Measurements from ENCODE around the gene IFT25.
A peak's percentile ranks its signal among the peaks of the same experiment; 100 is the strongest.

The IFT25 gene

GRCh38 chr1:53964109-53964508 lies 18.6 kb upstream of the IFT25 start:
- Histone ChIP-seq H3K36me3 (ENCODE audit: control insufficient read depth in 1 of 2, insufficient read depth in 2 of 2, low read length in 2 of 2) (peaks cover 16 to 42% of the 10 kb centered on the region in 2 experiments), H4K12ac (ENCODE audit: low read depth, low read length) (no peak overlapping the region)

GRCh38 chr1:53963460-53963859 lies 18.0 kb upstream of the IFT25 start:
- no peaks in the 10 kb centered on the region for H3K79me1 ChIP-seq (ENCODE audit: low read length)
- no peak overlapping the region for H4K12ac ChIP-seq (ENCODE audit: low read depth, low read length)
- H3K4me2 ChIP-seq (ENCODE audit: low read length): no peak overlapping the region
- no peaks in the 10 kb centered on the region for H3K27me3 ChIP-seq (ENCODE audit: insufficient read depth, low read length)
- DNase-seq: no peak
- no peak overlapping the region for H3K4ac ChIP-seq (ENCODE audit: low read depth, low read length)
- H2BK5ac ChIP-seq (ENCODE audit: low read depth, low read length, poor library complexity): no peak overlapping the region
- H4K91ac ChIP-seq (ENCODE audit: low read depth, low read length): no peak overlapping the region
- no peak overlapping the region for H2AK5ac ChIP-seq (ENCODE audit: low read length)
- no peak overlapping the region for H3K27ac ChIP-seq (ENCODE audit: low read depth, low read length)
- H2BK12ac ChIP-seq (ENCODE audit: low read length): no peak overlapping the region
- no peaks in the 10 kb centered on the region for H3K4me1 ChIP-seq (ENCODE audit: control insufficient read depth in 1 of 2, insufficient read depth in 2 of 2, low read length in 2 of 2)
- no peak overlapping the region for H3K9ac ChIP-seq (ENCODE audit: low read length)
- H3K18ac ChIP-seq (ENCODE audit: low read length): no peak overlapping the region
- H3K23ac ChIP-seq (ENCODE audit: low read length): no peak overlapping the region
- no peak overlapping the region for H2BK120ac ChIP-seq (ENCODE audit: insufficient read depth, low read length, poor library complexity)
- peaks cover 16 to 42% of the 10 kb centered on the region in 2 experiments for H3K36me3 ChIP-seq (ENCODE audit: control insufficient read depth in 1 of 2, insufficient read depth in 2 of 2, low read length in 2 of 2)
- no peak overlapping the region for H3K4me3 ChIP-seq (ENCODE audit: low read depth, low read length)
- H3K9me3 ChIP-seq (ENCODE audit: insufficient read depth, low read depth, low read length): no peaks in the 10 kb centered on the region
- H2AFZ ChIP-seq (ENCODE audit: insufficient read depth, low read length, poor library complexity): no peak overlapping the region
- 100% methylated on average over 2 of the region's 4 CpGs for WGBS (ENCODE audit: extremely low coverage, insufficient coverage, insufficient read length)
- H3K79me2 ChIP-seq (ENCODE audit: control insufficient read depth, insufficient read depth, low read length, poor library complexity): no peaks in the 10 kb centered on the region
- H4K8ac ChIP-seq (ENCODE audit: low read depth, low read length): no peak overlapping the region
- H3K14ac ChIP-seq (ENCODE audit: low read length): no peak overlapping the region

More at GRCh38 chr1:53964109-53964508, 18.6 kb upstream of the IFT25 start:
- no peak overlapping the region for H2BK5ac ChIP-seq (ENCODE audit: low read depth, low read length, poor library complexity)
- H3K27me3 ChIP-seq (ENCODE audit: insufficient read depth, low read length): no peaks in the 10 kb centered on the region
- no peak overlapping the region for H3K4ac ChIP-seq (ENCODE audit: low read depth, low read length)
- H3K4me2 ChIP-seq (ENCODE audit: low read length): no peak overlapping the region
- no peak overlapping the region for H2BK120ac ChIP-seq (ENCODE audit: insufficient read depth, low read length, poor library complexity)
- no peaks in the 10 kb centered on the region for H3K9me3 ChIP-seq (ENCODE audit: insufficient read depth, low read depth, low read length)
- no peak overlapping the region for H3K18ac ChIP-seq (ENCODE audit: low read length)
- no peaks in the 10 kb centered on the region for H3K79me2 ChIP-seq (ENCODE audit: control insufficient read depth, insufficient read depth, low read length, poor library complexity)
- no peak for DNase-seq
- H3K9ac ChIP-seq (ENCODE audit: low read length): no peak overlapping the region
- H3K14ac ChIP-seq (ENCODE audit: low read length): no peak overlapping the region
- 100% methylated on average over 2 of the region's 5 CpGs for WGBS (ENCODE audit: extremely low coverage, insufficient coverage, insufficient read length)
- H4K8ac ChIP-seq (ENCODE audit: low read depth, low read length): no peak overlapping the region
- no peaks in the 10 kb centered on the region for H3K4me1 ChIP-seq (ENCODE audit: control insufficient read depth in 1 of 2, insufficient read depth in 2 of 2, low read length in 2 of 2)
- H3K23ac ChIP-seq (ENCODE audit: low read length): no peak overlapping the region
- H3K79me1 ChIP-seq (ENCODE audit: low read length): no peaks in the 10 kb centered on the region
- H2AFZ ChIP-seq (ENCODE audit: insufficient read depth, low read length, poor library complexity): no peak overlapping the region
- H3K27ac ChIP-seq (ENCODE audit: low read depth, low read length): no peak overlapping the region
- no peak overlapping the region for H2AK5ac ChIP-seq (ENCODE audit: low read length)
- H4K91ac ChIP-seq (ENCODE audit: low read depth, low read length): no peak overlapping the region
- H3K4me3 ChIP-seq (ENCODE audit: low read depth, low read length): no peak overlapping the region
- no peak overlapping the region for H2BK12ac ChIP-seq (ENCODE audit: low read length)

- Histone ChIP-seq H3K9me3 (ENCODE audit: insufficient read depth, low read depth, low read length) (no peaks in the 10 kb centered on the region), H3K79me1 (ENCODE audit: low read length) (no peaks in the 10 kb centered on the region), H3K27ac (ENCODE audit: low read depth, low read length) (no peak overlapping the region), H3K18ac (ENCODE audit: low read length) (no peak overlapping the region), H2BK120ac (ENCODE audit: insufficient read depth, low read length, poor library complexity) (no peak overlapping the region), H4K91ac (ENCODE audit: low read depth, low read length) (no peak overlapping the region), H3K4ac (ENCODE audit: low read depth, low read length) (no peak overlapping the region), H2BK12ac (ENCODE audit: low read length) (no peak overlapping the region), H3K4me3 (ENCODE audit: low read depth, low read length) (no peak overlapping the region), H3K4me2 (ENCODE audit: low read length) (no peak overlapping the region), H3K79me2 (ENCODE audit: control insufficient read depth, insufficient read depth, low read length, poor library complexity) (no peaks in the 10 kb centered on the region), H4K12ac (ENCODE audit: low read depth, low read length) (no peak overlapping the region), H3K36me3 (ENCODE audit: control insufficient read depth in 1 of 2, insufficient read depth in 2 of 2, low read length in 2 of 2) (peaks cover 14 to 40% of the 10 kb centered on the region in 2 experiments), H3K4me1 (ENCODE audit: control insufficient read depth in 1 of 2, insufficient read depth in 2 of 2, low read length in 2 of 2) (peaks cover 0 to 1% of the 10 kb centered on the region in 2 experiments), H3K23ac (ENCODE audit: low read length) (no peak overlapping the region), H3K27me3 (ENCODE audit: insufficient read depth, low read length) (no peaks in the 10 kb centered on the region), H2AK5ac (ENCODE audit: low read length) (no peak overlapping the region), H2AFZ (ENCODE audit: insufficient read depth, low read length, poor library complexity) (no peak overlapping the region), H3K9ac (ENCODE audit: low read length) (no peak overlapping the region), H4K8ac (ENCODE audit: low read depth, low read length) (no peak overlapping the region), H3K14ac (ENCODE audit: low read length) (no peak overlapping the region), H2BK5ac (ENCODE audit: low read depth, low read length, poor library complexity) (no peak overlapping the region)
- no peak for DNase-seq
- WGBS (ENCODE audit: extremely low coverage, insufficient coverage, insufficient read length): no CpG with 5 or more reads among the region's 4 CpGs
Measured at GRCh38 chr1:53962395-53962794, 16.9 kb upstream of the IFT25 start.

GRCh38 chr1:53959664-53960250 lies 14.3 kb upstream of the IFT25 start:
- H3K9ac ChIP-seq (ENCODE audit: low read length): no peak overlapping the region
- H3K9me3 ChIP-seq (ENCODE audit: insufficient read depth, low read depth, low read length): no peaks in the 10 kb centered on the region
- H3K36me3 ChIP-seq (ENCODE audit: control insufficient read depth in 1 of 2, insufficient read depth in 2 of 2, low read length in 2 of 2): peaks cover 9 to 36% of the 10 kb centered on the region in 2 experiments
- H3K4me2 ChIP-seq (ENCODE audit: low read length): no peak overlapping the region
- H3K4me3 ChIP-seq (ENCODE audit: low read depth, low read length): no peak overlapping the region
- peak in 1 of 2 donors; percentile 63 for DNase-seq
- no peaks in the 10 kb centered on the region for H3K27me3 ChIP-seq (ENCODE audit: insufficient read depth, low read length)
- H4K12ac ChIP-seq (ENCODE audit: low read depth, low read length): no peak overlapping the region
- H3K79me2 ChIP-seq (ENCODE audit: control insufficient read depth, insufficient read depth, low read length, poor library complexity): no peaks in the 10 kb centered on the region
- H4K91ac ChIP-seq (ENCODE audit: low read depth, low read length): no peak overlapping the region
- no peak overlapping the region for H2AFZ ChIP-seq (ENCODE audit: insufficient read depth, low read length, poor library complexity)
- H2BK12ac ChIP-seq (ENCODE audit: low read length): no peak overlapping the region
- no peak overlapping the region for H2BK120ac ChIP-seq (ENCODE audit: insufficient read depth, low read length, poor library complexity)
- no peak overlapping the region for H3K14ac ChIP-seq (ENCODE audit: low read length)
- H3K27ac ChIP-seq (ENCODE audit: low read depth, low read length): no peak overlapping the region
- no peak overlapping the region for H3K23ac ChIP-seq (ENCODE audit: low read length)
- H2BK5ac ChIP-seq (ENCODE audit: low read depth, low read length, poor library complexity): no peak overlapping the region
- no peak overlapping the region for H4K8ac ChIP-seq (ENCODE audit: low read depth, low read length)
- H2AK5ac ChIP-seq (ENCODE audit: low read length): no peak overlapping the region
- H3K4ac ChIP-seq (ENCODE audit: low read depth, low read length): no peak overlapping the region
- H3K4me1 ChIP-seq (ENCODE audit: control insufficient read depth in 1 of 2, insufficient read depth in 2 of 2, low read length in 2 of 2): peaks cover 0 to 7% of the 10 kb centered on the region in 2 experiments
- H3K79me1 ChIP-seq (ENCODE audit: low read length): no peaks in the 10 kb centered on the region
- no peak overlapping the region for H3K18ac ChIP-seq (ENCODE audit: low read length)

All from trophoblast cell (in vitro differentiated cells and primary cell).